Keratinocyte (primary cell): ENCODE results near the gene CBX8.

ENCODE experiments used
- EZH2 ChIP-seq: IDR thresholded peaks from one replicate; pipeline ENCODE4 v1.6.1; 2012; ENCODE audit warnings: inconsistent platforms, mild to moderate bottlenecking, low read length, moderate library complexity
- TF ChIP-seq, protein P1 (sequence below), 3 experiments: IDR thresholded peaks in 1 of 3; conservative IDR thresholded peaks in 1 of 3; optimal IDR thresholded peaks in 1 of 3; 2 replicates in 2 of 3; 3 replicates in 1 of 3; pipeline versions ENCODE3 to v1.5.1; 2011; ENCODE audit warnings: low read length in 3 of 3, mild to moderate bottlenecking in 3 of 3, moderate library complexity in 2 of 3, control low read depth in 1 of 3, inconsistent platforms in 1 of 3; ENCODE audit not compliant: insufficient read depth in 2 of 3; ENCODE audit errors: extremely low read depth in 1 of 3

DNA sequence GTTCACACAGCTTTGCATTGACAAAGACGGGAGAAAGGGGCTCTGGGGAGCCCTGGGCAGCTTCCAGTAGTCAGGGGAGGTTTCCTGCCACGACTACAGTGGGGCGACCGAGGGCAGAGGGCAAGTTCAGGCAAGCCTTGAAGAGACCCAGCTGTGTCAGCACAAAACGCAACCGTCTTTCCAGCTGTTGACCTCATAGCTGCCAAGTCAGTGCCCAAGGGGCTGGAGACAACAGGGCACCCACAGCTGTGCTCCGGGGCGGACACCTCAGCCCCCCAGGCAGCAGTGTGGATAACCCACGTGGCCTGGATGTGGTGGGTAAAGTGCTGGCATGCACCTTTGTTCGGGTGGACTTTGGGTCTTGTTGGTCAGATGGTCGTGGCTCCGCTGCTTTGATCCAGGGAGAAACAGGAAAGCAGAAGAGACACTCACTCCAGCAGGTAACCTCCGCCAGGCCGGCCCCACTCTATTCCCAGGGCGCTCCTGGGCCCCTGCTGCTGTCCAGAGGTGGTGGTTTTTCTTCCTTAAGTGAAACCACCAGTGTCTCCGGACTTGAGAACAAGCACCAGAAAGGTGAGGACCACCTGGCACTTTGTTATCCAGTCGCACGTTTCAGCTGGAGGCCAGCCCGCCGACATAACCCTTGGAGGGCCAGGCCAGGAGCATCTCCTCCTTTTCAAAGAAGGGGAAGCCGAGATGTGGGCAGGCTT is 36.5 kb downstream of the CBX8 start:
- TF ChIP-seq, protein P1, sequence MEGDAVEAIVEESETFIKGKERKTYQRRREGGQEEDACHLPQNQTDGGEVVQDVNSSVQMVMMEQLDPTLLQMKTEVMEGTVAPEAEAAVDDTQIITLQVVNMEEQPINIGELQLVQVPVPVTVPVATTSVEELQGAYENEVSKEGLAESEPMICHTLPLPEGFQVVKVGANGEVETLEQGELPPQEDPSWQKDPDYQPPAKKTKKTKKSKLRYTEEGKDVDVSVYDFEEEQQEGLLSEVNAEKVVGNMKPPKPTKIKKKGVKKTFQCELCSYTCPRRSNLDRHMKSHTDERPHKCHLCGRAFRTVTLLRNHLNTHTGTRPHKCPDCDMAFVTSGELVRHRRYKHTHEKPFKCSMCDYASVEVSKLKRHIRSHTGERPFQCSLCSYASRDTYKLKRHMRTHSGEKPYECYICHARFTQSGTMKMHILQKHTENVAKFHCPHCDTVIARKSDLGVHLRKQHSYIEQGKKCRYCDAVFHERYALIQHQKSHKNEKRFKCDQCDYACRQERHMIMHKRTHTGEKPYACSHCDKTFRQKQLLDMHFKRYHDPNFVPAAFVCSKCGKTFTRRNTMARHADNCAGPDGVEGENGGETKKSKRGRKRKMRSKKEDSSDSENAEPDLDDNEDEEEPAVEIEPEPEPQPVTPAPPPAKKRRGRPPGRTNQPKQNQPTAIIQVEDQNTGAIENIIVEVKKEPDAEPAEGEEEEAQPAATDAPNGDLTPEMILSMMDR (optimal IDR thresholded peaks at IDR 0.05 in 1 of 3, IDR thresholded peaks at IDR 0.05 in 1 of 3, conservative IDR thresholded peaks at IDR 0.05 in 1 of 3; ENCODE audit: extremely low read depth in 1 of 3, insufficient read depth in 2 of 3, low read length in 3 of 3), result no peak
- TF ChIP-seq EZH2, result no peak
